Measurements from ENCODE around the gene SPATA3. TPM values are rescaled to one million over a fixed set of nuclear protein-coding genes. Genes with fewer than 3 reads are reported as not detected.

SPATA3 gene
- total and polyA plus RNA-seq, 2 of the 13 experiments (the other 11 are each of a cell fraction or from before 2014, with no cell fraction given), result not detected

DNA sequence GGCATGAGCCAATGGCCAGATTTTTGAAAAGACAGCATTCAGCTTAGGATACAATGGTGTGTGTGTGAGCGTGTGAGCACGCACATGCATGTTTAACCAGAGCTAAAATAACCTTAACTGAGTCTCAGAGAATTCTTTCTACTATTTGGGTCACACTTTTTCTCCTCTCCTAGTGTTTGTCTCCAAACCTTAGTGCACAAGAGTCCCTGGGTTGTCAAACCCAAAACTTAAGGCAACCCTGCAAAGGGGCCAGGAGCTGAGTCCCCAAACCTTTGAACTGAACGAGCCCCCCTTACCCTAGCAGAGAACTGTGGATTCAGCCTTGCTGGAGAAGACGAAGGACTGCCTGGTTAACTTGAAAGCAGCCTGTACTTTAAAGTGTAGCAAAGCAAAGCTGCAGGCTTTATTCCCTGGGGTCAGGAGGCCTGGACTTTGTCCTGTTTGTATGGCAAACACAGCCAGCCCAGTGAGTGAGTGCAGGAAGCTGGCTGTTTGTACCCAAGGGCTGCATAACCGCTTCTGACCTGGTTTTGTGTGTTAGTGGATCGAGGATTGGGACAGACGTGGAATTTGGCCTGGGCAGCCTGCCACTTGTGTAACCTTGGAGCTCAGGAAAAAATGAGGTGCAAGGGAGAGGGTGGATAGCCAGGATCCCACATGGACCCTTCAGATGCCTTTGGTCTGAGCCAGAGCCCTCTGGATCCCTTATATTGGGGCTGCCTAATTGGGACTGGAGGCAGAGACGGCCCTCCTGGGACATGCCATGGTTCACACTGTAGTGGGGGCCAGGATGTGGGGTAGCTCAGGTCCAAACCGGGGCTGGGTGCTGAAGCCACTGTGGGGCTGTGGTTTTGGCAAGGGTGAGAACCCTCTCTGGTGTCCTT is 54.3 kb downstream of the SPATA3 start (continued):
- TF ChIP-seq, protein P1, sequence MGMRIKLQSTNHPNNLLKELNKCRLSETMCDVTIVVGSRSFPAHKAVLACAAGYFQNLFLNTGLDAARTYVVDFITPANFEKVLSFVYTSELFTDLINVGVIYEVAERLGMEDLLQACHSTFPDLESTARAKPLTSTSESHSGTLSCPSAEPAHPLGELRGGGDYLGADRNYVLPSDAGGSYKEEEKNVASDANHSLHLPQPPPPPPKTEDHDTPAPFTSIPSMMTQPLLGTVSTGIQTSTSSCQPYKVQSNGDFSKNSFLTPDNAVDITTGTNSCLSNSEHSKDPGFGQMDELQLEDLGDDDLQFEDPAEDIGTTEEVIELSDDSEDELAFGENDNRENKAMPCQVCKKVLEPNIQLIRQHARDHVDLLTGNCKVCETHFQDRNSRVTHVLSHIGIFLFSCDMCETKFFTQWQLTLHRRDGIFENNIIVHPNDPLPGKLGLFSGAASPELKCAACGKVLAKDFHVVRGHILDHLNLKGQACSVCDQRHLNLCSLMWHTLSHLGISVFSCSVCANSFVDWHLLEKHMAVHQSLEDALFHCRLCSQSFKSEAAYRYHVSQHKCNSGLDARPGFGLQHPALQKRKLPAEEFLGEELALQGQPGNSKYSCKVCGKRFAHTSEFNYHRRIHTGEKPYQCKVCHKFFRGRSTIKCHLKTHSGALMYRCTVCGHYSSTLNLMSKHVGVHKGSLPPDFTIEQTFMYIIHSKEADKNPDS (CRISPR knock-in tag; IDR thresholded peaks at IDR 0.05), result peak; percentile 95
- TF ChIP-seq SCMH1 (CRISPR knock-in tag; IDR thresholded peaks at IDR 0.05; ENCODE audit: borderline replicate concordance) (no peak), ZNF124 (CRISPR knock-in tag; IDR thresholded peaks at IDR 0.05) (peak; percentile 97), ZNF713 (CRISPR knock-in tag; IDR thresholded peaks at IDR 0.05) (peak; percentile 55), PHB2 (IDR thresholded peaks at IDR 0.05; ENCODE audit: partially characterized antibody) (no peak), YY1 (IDR thresholded peaks at IDR 0.05; ENCODE audit: insufficient read depth, insufficient replicate concordance, low read depth, low read length) (peak; percentile 85), RBM39 (IDR thresholded peaks at IDR 0.05; ENCODE audit: low read depth, low read length, poor library complexity, severe bottlenecking) (peak; percentile 2), YEATS4 (CRISPR knock-in tag; IDR thresholded peaks at IDR 0.05; ENCODE audit: borderline replicate concordance) (peak; percentile 95), GABPA (IDR thresholded peaks at IDR 0.05; ENCODE audit: low read depth, low read length) (no peak), GABPA (CRISPR knock-in tag; IDR thresholded peaks at IDR 0.05; ENCODE audit: low read depth) (peak; percentile 67), IRF2 (CRISPR knock-in tag; IDR thresholded peaks at IDR 0.05) (peak; percentile 98), NFKBIZ (CRISPR knock-in tag; IDR thresholded peaks at IDR 0.05) (peak; percentile 97)
- TF ChIP-seq, protein P2, sequence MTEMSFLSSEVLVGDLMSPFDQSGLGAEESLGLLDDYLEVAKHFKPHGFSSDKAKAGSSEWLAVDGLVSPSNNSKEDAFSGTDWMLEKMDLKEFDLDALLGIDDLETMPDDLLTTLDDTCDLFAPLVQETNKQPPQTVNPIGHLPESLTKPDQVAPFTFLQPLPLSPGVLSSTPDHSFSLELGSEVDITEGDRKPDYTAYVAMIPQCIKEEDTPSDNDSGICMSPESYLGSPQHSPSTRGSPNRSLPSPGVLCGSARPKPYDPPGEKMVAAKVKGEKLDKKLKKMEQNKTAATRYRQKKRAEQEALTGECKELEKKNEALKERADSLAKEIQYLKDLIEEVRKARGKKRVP (CRISPR knock-in tag; IDR thresholded peaks at IDR 0.05), result peak in 1 of 2 experiments; percentile 89; a peak in 2 of 4 replicates
- TF ChIP-seq, protein P3, sequence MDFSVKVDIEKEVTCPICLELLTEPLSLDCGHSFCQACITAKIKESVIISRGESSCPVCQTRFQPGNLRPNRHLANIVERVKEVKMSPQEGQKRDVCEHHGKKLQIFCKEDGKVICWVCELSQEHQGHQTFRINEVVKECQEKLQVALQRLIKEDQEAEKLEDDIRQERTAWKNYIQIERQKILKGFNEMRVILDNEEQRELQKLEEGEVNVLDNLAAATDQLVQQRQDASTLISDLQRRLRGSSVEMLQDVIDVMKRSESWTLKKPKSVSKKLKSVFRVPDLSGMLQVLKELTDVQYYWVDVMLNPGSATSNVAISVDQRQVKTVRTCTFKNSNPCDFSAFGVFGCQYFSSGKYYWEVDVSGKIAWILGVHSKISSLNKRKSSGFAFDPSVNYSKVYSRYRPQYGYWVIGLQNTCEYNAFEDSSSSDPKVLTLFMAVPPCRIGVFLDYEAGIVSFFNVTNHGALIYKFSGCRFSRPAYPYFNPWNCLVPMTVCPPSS (IDR thresholded peaks at IDR 0.05), result no peak
- TF ChIP-seq, protein P4, sequence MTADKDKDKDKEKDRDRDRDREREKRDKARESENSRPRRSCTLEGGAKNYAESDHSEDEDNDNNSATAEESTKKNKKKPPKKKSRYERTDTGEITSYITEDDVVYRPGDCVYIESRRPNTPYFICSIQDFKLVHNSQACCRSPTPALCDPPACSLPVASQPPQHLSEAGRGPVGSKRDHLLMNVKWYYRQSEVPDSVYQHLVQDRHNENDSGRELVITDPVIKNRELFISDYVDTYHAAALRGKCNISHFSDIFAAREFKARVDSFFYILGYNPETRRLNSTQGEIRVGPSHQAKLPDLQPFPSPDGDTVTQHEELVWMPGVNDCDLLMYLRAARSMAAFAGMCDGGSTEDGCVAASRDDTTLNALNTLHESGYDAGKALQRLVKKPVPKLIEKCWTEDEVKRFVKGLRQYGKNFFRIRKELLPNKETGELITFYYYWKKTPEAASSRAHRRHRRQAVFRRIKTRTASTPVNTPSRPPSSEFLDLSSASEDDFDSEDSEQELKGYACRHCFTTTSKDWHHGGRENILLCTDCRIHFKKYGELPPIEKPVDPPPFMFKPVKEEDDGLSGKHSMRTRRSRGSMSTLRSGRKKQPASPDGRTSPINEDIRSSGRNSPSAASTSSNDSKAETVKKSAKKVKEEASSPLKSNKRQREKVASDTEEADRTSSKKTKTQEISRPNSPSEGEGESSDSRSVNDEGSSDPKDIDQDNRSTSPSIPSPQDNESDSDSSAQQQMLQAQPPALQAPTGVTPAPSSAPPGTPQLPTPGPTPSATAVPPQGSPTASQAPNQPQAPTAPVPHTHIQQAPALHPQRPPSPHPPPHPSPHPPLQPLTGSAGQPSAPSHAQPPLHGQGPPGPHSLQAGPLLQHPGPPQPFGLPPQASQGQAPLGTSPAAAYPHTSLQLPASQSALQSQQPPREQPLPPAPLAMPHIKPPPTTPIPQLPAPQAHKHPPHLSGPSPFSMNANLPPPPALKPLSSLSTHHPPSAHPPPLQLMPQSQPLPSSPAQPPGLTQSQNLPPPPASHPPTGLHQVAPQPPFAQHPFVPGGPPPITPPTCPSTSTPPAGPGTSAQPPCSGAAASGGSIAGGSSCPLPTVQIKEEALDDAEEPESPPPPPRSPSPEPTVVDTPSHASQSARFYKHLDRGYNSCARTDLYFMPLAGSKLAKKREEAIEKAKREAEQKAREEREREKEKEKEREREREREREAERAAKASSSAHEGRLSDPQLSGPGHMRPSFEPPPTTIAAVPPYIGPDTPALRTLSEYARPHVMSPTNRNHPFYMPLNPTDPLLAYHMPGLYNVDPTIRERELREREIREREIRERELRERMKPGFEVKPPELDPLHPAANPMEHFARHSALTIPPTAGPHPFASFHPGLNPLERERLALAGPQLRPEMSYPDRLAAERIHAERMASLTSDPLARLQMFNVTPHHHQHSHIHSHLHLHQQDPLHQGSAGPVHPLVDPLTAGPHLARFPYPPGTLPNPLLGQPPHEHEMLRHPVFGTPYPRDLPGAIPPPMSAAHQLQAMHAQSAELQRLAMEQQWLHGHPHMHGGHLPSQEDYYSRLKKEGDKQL (CRISPR knock-in tag; IDR thresholded peaks at IDR 0.05; ENCODE audit: low read depth), result peak; percentile 89
- TF ChIP-seq, protein P5, sequence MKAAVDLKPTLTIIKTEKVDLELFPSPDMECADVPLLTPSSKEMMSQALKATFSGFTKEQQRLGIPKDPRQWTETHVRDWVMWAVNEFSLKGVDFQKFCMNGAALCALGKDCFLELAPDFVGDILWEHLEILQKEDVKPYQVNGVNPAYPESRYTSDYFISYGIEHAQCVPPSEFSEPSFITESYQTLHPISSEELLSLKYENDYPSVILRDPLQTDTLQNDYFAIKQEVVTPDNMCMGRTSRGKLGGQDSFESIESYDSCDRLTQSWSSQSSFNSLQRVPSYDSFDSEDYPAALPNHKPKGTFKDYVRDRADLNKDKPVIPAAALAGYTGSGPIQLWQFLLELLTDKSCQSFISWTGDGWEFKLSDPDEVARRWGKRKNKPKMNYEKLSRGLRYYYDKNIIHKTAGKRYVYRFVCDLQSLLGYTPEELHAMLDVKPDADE (CRISPR knock-in tag; IDR thresholded peaks at IDR 0.05), result no peak
